DMS153 treated with DMSO at 0.1 percent for 48 hours (cell line): ENCODE results near the gene KCNQ5.

Source experiments
- DNase-seq: peaks from one replicate; lab custom pipeline; 2025; ENCODE audit not compliant: unreplicated experiment; lab: John Stamatoyannopoulos, UW

Gene KCNQ5

DNA sequence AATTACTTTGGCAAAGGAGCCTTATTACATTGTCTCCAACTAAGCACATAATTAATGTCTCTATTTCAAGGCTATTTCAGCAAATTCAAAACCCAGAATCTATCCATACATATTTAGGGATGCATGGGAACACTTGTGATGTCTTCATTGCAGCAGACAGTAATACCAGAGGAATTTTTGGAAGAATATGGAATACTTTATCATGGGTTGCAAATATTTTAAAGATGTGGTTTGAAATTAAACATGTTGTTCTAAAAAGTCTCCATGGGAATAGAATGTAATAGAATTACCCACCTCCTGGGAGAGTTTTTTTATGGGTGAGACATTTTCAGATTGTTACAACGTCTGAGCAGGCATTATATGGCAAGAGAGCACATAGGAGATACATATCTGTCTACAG lies 170.8 kb downstream of the KCNQ5 start:
- DNase-seq, result no peak

DNA sequence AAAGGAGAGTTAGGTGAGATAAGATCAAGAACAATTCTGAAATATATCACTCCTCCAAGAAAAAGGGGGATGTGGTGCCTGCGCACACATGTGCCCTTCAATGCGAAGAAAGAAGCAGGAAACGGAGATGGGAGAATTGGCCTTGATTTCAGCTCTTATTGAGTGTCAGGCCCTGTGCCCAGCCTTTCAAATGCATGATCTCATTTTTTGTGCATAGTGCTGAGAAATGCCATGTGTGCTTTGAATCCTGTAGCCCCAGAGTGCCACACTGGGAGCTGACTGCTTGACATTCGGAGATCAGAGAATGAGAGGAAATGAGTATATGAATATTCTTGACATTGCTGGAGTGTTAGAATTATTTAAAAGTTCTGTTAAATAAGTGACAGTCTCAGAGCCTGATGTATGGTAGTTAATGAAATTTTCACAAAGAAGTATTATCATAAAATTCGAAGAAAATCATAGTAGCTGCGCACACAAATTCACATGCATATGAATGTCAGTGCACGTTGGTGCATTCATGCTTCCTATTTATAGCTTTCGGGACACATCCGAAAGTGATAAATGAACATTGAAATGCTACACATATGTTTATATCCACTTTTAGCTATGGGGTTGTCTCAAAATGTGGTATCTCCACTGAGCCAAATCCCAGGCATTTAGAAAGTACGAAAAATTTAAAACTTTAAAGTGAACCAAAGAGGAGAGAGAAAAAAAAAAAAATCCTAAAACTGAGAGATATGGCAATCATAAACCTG lies 172.0 kb downstream of the KCNQ5 start:
- no peak for DNase-seq

DNA sequence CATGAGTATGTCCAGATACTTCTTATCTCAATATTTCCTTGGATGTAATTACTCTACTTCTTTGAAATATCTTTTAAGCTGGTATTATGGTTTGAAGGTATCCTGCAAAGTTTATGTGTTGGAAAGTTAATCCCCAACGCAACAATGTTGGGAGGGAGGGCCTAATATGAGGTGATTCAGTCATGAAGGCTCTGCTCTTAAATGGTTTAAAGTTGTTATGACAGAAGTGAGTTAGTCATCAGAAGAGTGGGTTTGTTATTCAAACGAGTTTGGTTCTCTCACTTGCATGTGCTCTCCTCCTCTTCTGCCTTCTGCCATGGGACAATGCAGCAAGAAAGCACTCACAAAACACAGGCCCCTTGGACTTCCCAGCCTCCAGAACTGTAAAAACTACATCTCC lies 176.3 kb downstream of the KCNQ5 start:
- DNase-seq, result no peak

DNA sequence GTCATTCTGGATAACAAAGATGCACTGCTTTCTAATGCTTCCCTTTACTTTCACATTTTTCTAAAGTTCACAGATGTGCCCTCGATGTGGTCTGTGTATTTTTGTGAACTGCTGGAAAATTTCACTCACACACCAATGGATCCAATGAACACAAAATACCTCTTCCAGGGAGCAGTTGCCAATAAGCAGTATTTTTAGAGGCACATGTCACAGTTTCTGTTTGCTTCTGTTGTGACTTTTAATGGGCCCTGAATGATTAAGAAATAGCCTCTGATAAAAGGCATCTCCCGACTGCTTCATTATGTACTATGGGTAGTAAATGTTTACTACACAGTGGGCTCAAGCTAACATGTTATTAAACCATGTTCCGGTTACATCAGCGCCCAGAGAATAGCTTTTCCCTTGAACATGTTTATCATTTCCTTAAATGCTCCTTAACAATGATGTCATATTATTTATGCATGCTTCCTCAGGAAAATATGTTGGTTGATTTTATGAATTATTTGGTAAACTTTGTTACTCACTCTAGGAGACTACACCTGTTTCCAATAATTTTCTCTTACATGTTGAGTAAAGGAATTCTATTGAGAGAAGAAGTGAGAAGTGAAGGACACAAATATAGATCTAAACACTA lies 188.0 kb downstream of the KCNQ5 start:
- no peak for DNase-seq

DNA sequence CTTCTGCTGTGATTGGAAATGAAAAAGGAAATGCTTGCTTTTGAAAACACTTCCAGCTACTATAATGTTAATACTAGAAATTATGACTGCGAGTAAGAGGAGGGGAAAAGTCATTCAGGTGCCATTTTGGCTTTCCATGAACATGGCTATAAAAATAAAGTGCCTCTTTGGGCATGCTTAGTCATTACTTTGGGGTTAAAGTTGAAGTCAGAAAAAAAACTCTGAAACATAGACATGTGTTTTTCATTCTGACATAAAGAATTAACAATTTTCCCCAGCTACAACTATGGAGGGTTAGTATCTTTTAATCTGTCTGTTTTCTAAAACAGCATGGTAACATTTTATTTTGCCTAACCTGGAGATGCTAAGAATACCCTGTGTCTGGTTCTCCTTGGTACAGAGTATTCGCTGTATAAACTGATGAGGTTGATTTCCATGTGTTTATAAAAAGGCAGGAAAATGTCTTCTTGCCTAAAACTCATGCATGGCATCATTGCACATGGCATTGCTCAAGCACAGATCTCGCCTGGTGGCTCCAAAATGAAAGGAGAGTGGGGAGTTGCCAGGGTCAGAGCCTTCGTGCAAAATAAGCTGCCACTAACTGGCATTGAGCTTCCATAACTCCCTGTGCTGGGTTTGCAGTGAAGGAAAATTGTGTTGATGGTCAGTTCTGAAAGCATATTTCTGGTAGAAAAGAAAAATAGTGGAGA lies 188.9 kb downstream of the KCNQ5 start:
- DNase-seq, result no peak

DNA sequence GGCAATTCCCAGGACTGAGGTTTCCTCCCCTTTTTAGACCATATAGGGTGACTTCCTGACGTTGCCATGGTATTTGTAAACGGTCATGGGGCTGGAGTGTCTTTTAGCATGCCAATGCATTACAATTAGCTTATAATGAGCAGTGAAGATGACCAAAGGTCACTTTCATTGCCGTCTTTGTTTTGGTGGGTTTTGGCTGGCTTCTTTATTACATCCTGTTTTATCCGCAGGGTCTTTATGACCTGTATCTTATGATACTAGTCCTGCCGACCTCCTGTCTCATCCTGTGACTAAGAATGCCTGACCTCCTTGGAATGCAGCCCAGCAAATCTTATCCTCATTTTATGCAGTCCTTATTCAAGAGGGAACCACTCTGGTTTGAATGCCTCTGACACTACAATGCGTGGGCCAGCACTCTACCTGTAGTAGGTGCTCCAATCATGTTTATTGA lies 190.1 kb downstream of the KCNQ5 start:
- DNase-seq, result no peak

DNA sequence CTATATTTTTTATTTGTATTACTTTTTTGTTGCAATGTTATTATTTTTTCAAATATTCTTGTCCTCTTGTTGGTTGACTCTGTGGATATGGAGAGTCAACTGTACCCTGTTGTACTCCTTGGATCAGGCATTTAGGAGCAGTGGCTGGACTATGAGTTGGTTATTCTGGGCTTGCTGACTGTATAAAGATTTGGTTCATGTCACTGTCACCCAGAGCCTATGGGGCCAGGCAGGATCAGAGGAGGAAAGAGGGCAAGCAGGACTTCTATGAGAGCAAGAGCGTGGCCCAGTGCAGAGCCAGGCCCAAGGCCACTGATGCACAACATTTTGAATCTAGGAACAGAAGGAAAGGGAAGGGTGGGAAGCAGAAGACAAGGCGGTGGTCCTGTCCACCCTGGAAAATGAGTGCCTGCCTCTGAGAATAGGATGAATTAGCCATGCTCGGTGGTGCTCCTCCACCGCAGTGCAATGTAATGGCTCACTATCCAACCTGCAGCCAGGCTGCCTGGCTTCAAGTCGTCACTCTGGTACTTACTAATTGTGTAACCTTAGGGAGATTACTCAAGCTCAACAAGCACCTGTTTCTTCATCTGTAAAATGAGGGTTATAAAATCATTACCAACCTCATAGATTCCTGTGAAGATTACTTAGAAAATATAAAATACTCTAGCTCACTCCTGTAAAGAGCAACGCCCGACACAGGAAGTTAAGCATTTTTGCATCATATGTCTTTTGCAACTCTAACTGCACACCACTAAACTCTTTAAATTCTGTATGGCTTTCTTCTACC lies 192.1 kb downstream of the KCNQ5 start:
- DNase-seq, result no peak

DNA sequence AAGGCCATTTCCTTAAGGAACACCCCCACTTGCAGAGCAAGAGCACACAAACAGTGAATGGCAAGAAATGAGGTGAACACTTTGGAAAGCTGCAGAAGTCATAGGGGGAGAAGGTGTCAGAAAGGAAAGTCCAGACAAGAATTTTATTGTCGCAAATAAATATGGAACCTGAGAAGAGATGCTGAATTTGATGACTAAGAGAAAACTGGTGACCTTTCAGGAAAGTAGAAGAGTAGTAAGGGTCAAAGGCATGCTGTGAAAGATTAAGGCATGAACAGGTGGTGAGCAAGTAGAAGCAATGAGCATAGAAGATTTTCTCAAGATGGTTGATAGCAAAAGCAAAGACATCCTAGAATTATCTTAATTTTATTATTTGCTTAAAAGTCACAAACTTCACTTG lies 194.2 kb downstream of the KCNQ5 start:
- DNase-seq, result no peak

DNA sequence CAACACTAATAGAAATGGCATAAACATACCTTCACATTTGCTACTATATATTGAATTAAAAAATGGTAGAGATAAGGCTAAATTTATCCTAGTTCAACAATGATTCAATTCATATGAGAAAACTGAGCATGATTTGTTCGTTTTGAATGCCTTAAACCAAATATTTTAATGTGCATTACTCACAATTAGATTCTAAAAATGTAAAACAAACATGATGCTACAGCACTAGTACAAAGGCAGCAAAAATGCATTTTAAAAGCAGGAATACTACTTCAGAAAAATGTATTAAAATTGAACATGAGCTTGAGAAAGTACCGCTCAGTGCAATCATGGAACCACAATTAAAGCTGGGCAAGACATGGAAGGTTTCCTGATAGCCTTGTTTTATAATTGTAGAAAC lies 195.3 kb downstream of the KCNQ5 start:
- no peak for DNase-seq

DNA sequence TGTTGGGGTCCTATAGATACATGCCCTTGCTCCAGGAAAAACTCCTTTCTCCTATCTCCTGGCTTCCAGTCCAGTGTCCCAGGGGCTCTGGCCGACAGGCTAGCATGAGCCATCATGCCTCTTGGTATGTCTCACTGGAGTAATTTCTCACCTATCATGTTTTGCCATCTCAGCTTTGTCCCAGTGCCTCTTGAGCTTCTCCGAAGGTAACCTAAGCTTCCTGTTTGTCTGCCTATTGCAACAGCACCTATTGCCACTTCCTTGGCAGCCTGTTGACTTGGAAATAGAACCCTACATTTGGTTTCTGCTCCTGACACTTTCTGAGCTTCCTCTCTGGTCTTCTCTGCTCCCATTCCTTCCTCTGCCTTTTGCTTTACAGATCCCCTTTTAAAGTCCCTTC lies 197.7 kb downstream of the KCNQ5 start:
- DNase-seq, result no peak

DNA sequence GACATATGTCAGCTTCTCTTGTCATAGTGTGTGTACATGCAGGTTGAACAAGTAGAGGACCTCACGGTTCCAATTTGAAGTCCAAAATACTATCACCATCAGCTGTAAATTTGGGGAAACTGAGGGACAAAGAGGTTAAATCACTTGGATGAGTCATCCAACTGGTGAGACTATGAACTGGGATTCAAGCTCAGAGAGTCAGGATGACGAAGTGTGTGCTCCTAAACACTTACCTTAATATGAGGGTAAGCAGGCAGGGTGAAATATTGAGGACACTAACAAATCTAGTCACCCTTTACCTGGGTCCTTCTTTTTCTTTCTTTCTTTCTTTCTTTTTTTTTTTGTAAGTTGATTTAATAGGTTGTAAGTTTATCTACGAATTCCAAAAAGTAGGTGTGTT lies 198.3 kb downstream of the KCNQ5 start:
- no peak for DNase-seq

DNA sequence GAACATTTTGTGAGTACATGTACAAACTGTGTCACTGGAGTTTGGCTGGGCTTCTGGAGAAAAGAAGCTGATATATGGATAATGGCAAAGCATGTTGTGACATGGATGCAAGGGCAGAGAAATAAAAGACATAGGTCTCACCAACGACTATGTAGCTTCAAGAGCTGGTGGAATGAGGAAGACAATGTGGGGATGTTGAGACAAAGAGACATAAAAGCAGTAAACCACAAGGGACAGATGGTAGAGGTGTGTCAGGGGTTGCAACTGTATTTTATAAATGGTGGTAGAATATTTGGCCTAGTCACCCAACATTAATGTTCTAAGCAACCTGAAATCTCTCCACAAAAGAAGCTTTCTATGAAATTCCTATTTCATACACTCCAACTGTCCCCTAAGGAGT lies 199.0 kb downstream of the KCNQ5 start:
- DNase-seq, result no peak

DNA sequence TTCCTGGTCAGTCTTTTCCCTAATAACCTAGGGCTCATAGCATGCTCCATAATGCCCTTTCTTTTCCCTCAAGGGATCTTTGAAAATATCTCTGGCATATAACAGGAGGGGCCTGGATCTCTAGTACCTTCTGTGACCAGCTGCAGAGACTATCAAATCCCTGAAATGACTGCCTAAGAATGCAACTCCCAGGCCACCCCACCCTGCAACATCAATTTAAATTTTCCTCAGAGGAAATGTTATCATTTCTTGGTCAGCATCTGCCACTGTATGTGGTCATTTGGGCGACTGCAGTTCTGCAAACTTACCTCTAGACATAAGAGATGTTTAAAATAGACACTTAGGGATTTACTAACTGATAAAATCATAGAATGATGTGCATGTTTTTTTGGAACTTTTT lies 200.2 kb downstream of the KCNQ5 start:
- no peak for DNase-seq

DNA sequence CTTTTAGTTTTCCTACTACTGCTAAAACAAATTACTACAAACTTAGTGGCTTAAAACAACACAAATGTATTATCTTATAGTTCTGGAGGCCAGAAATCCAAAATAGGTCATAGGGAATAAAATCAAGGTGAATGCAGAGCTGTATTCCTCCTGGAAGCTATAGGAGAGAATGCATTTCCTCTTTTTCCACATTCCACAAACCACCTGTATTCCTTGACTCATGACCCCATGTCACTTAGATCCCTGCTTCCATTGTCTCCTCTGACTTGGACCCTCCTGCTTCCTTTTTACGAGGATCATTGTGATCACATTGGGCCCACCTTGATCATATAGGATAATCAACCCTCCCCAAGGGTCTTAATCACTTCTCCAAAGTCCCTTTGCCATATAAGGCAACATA lies 200.8 kb downstream of the KCNQ5 start:
- no peak for DNase-seq

DNA sequence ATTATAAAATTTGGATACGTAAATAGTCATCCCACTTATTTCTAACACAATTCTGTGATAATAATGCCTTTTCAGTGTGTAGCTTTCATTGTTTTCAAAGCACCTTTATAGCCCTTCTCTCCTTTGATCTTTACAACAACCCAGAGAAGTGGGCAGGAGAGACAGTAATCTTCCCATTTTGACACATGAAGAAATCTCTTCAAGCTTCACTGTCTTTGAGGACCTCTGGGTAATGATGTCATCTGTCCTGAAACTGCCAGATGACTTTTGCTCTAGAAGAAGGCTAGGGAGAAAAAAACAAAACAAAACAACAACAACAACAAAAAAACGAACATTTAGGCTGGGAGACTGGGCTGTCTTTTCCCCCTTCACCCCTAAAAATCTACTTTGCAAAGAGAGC lies 203.0 kb downstream of the KCNQ5 start:
- DNase-seq, result no peak

DNA sequence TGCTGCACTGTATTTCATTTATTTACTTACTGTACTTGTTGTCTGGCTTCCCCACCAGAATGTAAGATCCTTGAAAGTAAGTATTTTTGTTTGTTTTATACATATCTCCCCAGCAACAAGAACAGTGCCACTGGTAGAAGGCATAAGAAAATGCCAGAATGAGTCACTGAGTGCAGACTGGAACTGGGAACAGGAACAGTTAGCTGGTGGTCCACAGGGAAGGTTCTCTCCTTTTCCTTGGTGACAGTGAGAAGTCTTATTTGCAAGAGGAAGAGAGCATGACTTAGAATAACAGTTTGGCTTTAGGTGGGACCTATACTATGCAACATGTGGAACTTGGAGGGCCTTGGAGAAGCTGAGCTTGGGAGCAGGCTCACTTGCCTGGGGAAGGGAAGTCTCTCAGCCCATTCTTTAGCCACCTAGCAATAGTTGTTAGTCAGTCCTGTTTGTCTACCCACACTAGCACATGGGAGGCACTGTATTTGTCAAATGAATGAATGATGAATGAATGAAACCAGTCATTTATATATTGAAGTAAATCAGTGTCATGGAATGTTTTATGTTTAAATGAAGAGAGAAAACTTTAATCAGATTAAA lies 203.5 kb downstream of the KCNQ5 start:
- no peak for DNase-seq

DNA sequence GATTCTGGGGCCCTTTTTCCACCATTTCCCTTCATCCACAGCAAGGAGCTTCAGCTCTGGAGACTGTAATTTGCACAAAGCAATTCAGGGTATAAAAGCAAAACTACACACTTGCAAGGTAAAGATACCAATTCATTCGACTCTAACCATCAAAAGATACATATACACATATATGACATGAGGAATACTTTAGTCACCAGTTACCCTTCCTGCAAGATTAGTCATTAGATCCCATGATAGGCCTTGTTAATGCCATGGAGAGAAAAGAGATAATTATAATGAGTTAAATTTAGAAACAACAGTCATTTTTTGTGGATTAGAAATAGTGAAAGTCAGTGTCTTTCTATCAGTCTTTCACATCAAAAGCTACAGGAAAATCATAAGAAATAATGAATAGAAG lies 204.2 kb downstream of the KCNQ5 start:
- DNase-seq, result no peak

DNA sequence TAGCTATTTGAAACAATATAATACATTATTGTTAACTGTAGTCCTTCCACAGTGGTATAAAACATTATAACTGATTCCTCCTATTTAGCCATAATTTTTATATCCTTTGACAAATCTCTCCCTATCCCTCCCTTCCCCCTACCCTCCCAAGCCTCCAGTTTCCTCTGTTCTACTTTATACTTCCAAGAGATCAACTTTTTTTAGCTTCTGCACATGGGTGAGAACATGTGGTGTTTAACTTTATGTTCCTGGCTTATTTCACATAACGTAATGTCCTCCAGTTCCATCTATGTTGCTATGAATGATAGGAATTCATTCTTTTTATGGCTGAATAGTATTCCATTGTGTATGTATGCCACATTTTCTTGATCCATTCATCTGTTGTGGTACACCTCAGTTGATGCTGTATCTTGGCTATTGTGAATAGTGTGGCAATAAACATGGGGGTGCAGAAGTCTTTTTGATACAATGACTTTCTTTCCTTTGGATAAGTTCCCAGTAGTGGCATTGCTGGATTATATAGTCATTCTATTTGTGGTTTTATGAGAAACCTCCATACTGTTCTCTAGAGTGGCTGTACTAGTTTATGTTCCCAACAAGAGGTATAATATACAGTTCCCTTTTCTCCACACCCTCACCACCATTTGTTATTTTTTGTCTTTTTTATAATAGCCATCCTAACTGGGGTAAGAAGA lies 205.0 kb downstream of the KCNQ5 start:
- DNase-seq, result no peak

DNA sequence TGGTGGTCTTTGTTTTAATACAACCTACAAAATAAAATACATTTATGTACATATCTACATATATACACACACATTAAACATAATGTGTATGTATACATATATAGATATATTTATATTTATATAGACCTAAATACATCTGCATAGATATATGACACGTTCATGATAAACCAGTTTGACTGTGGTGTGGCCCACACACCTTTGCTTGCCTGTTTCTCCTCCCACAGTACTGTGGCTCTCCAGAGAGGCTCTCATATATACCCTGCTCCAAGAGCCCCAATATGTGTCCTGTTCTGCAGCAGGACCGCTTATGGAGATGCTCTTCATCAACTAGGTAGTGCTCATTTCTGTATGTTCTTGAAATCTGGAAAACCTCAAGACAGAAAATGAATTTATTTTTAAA lies 207.0 kb downstream of the KCNQ5 start:
- DNase-seq, result no peak

DNA sequence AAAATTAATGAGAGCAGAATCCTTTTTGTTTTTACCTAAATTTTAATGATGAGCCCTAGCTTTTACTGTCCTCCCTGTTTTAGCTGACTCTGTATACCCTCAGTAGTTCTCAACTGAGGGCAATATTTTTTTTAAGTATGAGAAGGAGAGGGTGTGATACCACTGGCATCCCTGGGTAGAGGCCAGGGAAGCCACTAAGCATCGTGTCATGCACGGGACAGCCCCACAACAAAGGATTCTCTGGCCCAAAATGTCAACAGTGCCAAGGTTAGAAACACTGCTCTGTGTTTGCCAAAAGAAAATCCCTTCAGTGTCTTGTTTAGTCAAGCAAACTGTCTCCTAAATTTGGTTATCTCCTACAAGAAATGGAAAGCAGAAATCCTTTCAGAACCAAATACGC lies 210.4 kb downstream of the KCNQ5 start:
- DNase-seq, result no peak

DNA sequence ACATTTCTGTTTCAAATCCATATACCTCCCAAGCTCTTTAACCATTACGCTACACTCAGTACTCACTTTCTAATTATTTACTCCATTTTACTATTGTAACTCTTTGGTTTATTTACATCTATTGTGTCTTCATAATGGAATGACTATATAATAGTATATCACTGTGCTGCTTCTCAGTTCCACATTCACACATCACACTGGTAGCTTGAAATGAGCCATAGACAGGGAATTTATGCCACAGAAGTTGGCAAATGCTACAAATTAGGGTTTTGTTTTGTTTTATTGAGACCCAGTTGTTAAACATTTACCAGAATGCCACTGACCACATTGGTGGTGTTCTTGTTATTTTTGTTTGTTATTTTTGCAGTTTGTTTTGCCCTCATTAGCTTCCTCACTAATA lies 213.9 kb downstream of the KCNQ5 start:
- DNase-seq, result no peak
